ENCODE data around the gene CBX4. TPM values are rescaled to one million over a fixed set of nuclear protein-coding genes. Genes with fewer than 3 reads are reported as not detected.

Gene CBX4
- total RNA-seq, 1 donor from 2014 or later = 39.6 TPM

GRCh38 chr17:79844869-79845600, 5.8 kb upstream of the CBX4 start:
- peak; percentile 88 for TF ChIP-seq CTCF (conservative IDR thresholded peaks at IDR 0.05)
- Mint-ChIP-seq H3K9me3 (no peaks in the 10 kb centered on the region), H3K4me1 (ENCODE audit: unreplicated experiment) (peaks cover 36% of the 10 kb centered on the region), H3K4me3 (peak overlapping the region; percentile 83), H3K27ac (peak overlapping the region; percentile 87), H3K36me3 (no peaks in the 10 kb centered on the region), H3K27me3 (peaks cover 43% of the 10 kb centered on the region)
- DNase-seq (ENCODE audit: extremely low spot score, unreplicated experiment) = no peak

GRCh38 chr17:79843816-79844800, 4.9 kb upstream of the CBX4 start:
- H3K9me3 Mint-ChIP-seq = no peaks in the 10 kb centered on the region
- H3K27me3 Mint-ChIP-seq = peaks cover 45% of the 10 kb centered on the region
- no peaks in the 10 kb centered on the region for H3K36me3 Mint-ChIP-seq
- DNase-seq (ENCODE audit: extremely low spot score, unreplicated experiment) = no peak
- peak overlapping the region; percentile 85 for H3K27ac Mint-ChIP-seq
- peaks cover 29% of the 10 kb centered on the region for H3K4me1 Mint-ChIP-seq (ENCODE audit: unreplicated experiment)
- no peak for TF ChIP-seq CTCF (conservative IDR thresholded peaks at IDR 0.05)
- H3K4me3 Mint-ChIP-seq = peak overlapping the region; percentile 89

- H3K36me3 Mint-ChIP-seq = no peaks in the 10 kb centered on the region
- DNase-seq (ENCODE audit: extremely low spot score, unreplicated experiment) = no peak
- no peaks in the 10 kb centered on the region for H3K9me3 Mint-ChIP-seq
- peak overlapping the region; percentile 89 for H3K4me3 Mint-ChIP-seq
- H3K27me3 Mint-ChIP-seq = peaks cover 43% of the 10 kb centered on the region
- no peak for TF ChIP-seq CTCF (conservative IDR thresholded peaks at IDR 0.05)
- H3K27ac Mint-ChIP-seq = peak overlapping the region; percentile 85
- peaks cover 23% of the 10 kb centered on the region for H3K4me1 Mint-ChIP-seq (ENCODE audit: unreplicated experiment)
These were observed 4.2 kb upstream of the CBX4 start for GRCh38 chr17:79843474-79843815.

- Mint-ChIP-seq H3K4me3 (peak overlapping the region; percentile 80), H3K27me3 (peaks cover 42% of the 10 kb centered on the region), H3K36me3 (no peaks in the 10 kb centered on the region), H3K4me1 (ENCODE audit: unreplicated experiment) (peaks cover 23% of the 10 kb centered on the region), H3K27ac (peak overlapping the region; percentile 66), H3K9me3 (no peaks in the 10 kb centered on the region)
- no peak for DNase-seq (ENCODE audit: extremely low spot score, unreplicated experiment)
- peak; percentile 66 for TF ChIP-seq CTCF (conservative IDR thresholded peaks at IDR 0.05)
These were observed 3.6 kb upstream of the CBX4 start for GRCh38 chr17:79842656-79843473.

- H3K27ac Mint-ChIP-seq = peak overlapping the region; percentile 66
- no peak for DNase-seq (ENCODE audit: extremely low spot score, unreplicated experiment)
- H3K9me3 Mint-ChIP-seq = no peaks in the 10 kb centered on the region
- peak overlapping the region; percentile 81 for H3K4me3 Mint-ChIP-seq
- no peaks in the 10 kb centered on the region for H3K36me3 Mint-ChIP-seq
- H3K27me3 Mint-ChIP-seq = peaks cover 42% of the 10 kb centered on the region
- peaks cover 28% of the 10 kb centered on the region for H3K4me1 Mint-ChIP-seq (ENCODE audit: unreplicated experiment)
- no peak for TF ChIP-seq CTCF (conservative IDR thresholded peaks at IDR 0.05)
These were observed 3.0 kb upstream of the CBX4 start for GRCh38 chr17:79842136-79842655.

All from type B pancreatic cell (in vitro differentiated cells).